HFF-Myc (cell line): ENCODE results near the gene MRGPRX4.

ENCODE experiments used
- DNase-seq: peaks from one replicate; pipeline ENCODE4 v3.0.0-alpha.2; 2011; ENCODE audit warnings: low read depth; ENCODE audit errors: extremely low read depth
- H3K4me3 ChIP-seq: replicated peaks from 2 replicates; pipeline ENCODE4 v1.5.1; 2011; ENCODE audit warnings: low read depth, mild to moderate bottlenecking, control low read depth, low read length
- CTCF ChIP-seq: IDR thresholded peaks from 2 replicates; pipeline ENCODE4 v1.5.1; 2012; ENCODE audit warnings: mild to moderate bottlenecking, low read depth, low read length, control low read depth; ENCODE audit errors: missing control alignments

The MRGPRX4 gene

GRCh38 chr11:18204771-18205170, 32.1 kb downstream of the MRGPRX4 start:
- no peak overlapping the region for H3K4me3 ChIP-seq
- DNase-seq, result no peak
- no peak for TF ChIP-seq CTCF

GRCh38 chr11:18209058-18209457, 36.4 kb downstream of the MRGPRX4 start:
- TF ChIP-seq CTCF, result no peak
- no peak for DNase-seq
- no peak overlapping the region for H3K4me3 ChIP-seq

GRCh38 chr11:18221274-18221876, 48.7 kb downstream of the MRGPRX4 start:
- TF ChIP-seq CTCF, result no peak
- no peak for DNase-seq
- H3K4me3 ChIP-seq, result no peak overlapping the region

- H3K4me3 ChIP-seq, result no peak overlapping the region
- no peak for DNase-seq
- TF ChIP-seq CTCF, result no peak
Measured at GRCh38 chr11:18222814-18223421, 50.3 kb downstream of the MRGPRX4 start.
